ENCODE results near the gene ZSCAN5B. TPM values are rescaled to one million over a fixed set of nuclear protein-coding genes. Genes with fewer than 3 reads are reported as not detected.
"Not testable (repeated sequence)": the region's sequence is repeated elsewhere in the genome, so short reads cannot be mapped to it uniquely, and the experiment has no call there.

Gene ZSCAN5B
- total RNA-seq, 1 experiment from 2014 or later: not detected

DNA sequence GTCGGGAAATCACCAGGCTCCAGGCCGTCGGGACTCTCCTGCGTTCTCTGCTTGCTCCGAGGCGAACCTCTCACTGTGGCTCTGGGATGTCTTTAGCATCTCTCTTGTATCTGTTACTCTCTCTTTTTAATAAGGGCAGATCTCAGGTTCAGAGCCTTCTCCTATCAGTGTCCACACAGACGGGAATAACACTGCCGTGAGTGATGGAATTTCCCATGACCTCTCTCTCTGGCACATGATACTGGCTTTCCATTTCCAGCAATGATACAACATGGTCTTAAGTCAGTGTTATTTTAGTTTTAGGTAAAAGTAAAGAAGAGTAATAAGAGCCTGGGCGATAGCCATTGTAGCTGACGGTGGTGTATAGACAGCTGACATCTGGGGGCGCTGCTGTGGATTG, 47.2 kb downstream of the ZSCAN5B start (continued):
- TF ChIP-seq SMAD3 (CRISPR knock-in tag; IDR thresholded peaks at IDR 0.05; ENCODE audit: borderline replicate concordance): no peak

DNA sequence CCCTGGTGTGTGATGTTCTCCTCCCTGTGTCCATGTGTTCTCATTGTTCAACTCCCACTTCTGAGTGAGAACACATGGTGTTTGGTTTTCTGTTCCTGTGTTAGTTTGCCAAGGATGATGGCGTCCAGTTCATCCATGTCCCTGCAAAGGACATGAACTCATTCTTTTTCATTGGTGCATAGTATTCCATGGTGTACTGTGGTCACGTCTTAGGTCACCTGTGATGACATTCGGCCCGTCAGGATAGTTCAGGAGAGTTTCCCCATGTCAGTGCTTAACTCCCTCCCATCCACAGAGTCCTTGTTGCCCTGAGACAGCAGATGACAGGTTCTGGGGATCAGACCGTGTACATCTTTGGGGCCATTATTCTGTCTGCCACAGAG, 47.9 kb downstream of the ZSCAN5B start:
- TF ChIP-seq FOXJ3 (CRISPR knock-in tag; IDR thresholded peaks at IDR 0.05; ENCODE audit: borderline replicate concordance) (no peak), MXD4 (CRISPR knock-in tag; IDR thresholded peaks at IDR 0.05; ENCODE audit: borderline replicate concordance) (no peak), NFATC4 (CRISPR knock-in tag; IDR thresholded peaks at IDR 0.05) (no peak), NR2C2 (CRISPR knock-in tag; IDR thresholded peaks at IDR 0.05) (no peak), NR1H2 (CRISPR knock-in tag; IDR thresholded peaks at IDR 0.05) (no peak)
- TF ChIP-seq, protein P1, sequence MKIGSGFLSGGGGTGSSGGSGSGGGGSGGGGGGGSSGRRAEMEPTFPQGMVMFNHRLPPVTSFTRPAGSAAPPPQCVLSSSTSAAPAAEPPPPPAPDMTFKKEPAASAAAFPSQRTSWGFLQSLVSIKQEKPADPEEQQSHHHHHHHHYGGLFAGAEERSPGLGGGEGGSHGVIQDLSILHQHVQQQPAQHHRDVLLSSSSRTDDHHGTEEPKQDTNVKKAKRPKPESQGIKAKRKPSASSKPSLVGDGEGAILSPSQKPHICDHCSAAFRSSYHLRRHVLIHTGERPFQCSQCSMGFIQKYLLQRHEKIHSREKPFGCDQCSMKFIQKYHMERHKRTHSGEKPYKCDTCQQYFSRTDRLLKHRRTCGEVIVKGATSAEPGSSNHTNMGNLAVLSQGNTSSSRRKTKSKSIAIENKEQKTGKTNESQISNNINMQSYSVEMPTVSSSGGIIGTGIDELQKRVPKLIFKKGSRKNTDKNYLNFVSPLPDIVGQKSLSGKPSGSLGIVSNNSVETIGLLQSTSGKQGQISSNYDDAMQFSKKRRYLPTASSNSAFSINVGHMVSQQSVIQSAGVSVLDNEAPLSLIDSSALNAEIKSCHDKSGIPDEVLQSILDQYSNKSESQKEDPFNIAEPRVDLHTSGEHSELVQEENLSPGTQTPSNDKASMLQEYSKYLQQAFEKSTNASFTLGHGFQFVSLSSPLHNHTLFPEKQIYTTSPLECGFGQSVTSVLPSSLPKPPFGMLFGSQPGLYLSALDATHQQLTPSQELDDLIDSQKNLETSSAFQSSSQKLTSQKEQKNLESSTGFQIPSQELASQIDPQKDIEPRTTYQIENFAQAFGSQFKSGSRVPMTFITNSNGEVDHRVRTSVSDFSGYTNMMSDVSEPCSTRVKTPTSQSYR (CRISPR knock-in tag; IDR thresholded peaks at IDR 0.05): no peak
- TF ChIP-seq, protein P2, sequence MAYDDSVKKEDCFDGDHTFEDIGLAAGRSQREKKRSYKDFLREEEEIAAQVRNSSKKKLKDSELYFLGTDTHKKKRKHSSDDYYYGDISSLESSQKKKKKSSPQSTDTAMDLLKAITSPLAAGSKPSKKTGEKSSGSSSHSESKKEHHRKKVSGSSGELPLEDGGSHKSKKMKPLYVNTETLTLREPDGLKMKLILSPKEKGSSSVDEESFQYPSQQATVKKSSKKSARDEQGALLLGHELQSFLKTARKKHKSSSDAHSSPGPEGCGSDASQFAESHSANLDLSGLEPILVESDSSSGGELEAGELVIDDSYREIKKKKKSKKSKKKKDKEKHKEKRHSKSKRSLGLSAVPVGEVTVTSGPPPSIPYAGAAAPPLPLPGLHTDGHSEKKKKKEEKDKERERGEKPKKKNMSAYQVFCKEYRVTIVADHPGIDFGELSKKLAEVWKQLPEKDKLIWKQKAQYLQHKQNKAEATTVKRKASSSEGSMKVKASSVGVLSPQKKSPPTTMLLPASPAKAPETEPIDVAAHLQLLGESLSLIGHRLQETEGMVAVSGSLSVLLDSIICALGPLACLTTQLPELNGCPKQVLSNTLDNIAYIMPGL (CRISPR knock-in tag; IDR thresholded peaks at IDR 0.05): no peak
- TF ChIP-seq, protein P3, sequence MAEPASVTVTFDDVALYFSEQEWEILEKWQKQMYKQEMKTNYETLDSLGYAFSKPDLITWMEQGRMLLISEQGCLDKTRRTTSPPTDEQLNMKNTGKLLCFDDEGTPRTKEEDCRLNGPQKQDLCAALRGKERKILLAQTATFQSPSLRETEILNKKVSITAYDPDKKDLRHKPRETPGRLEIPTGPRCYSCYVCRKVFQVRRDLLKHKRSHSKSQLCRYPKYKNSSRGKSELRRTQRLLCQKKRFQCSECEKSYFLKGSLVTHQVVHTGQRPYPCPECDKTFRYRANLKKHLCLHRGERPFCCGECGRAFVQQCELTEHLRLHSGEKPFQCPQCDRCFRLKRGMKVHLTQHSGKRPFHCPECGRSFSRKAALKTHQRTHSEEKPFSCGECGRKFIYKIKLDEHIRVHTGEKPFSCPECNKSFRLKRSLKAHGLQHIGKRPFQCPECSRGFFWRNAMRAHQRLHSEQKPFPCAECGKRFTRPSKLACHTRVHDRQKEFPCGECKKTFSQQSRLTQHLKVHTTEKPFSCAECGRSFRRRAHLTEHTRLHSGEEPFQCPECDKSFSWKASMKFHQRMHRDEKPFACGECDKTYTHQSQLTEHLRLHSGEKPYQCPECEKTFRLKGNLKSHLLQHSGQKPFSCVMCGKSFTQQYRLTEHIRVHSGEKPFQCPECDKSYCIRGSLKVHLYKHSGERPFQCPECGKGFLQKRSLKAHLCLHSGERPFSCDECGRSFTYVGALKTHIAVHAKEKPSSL (CRISPR knock-in tag; conservative IDR thresholded peaks at IDR 0.05): no peak
- TF ChIP-seq, protein P4, sequence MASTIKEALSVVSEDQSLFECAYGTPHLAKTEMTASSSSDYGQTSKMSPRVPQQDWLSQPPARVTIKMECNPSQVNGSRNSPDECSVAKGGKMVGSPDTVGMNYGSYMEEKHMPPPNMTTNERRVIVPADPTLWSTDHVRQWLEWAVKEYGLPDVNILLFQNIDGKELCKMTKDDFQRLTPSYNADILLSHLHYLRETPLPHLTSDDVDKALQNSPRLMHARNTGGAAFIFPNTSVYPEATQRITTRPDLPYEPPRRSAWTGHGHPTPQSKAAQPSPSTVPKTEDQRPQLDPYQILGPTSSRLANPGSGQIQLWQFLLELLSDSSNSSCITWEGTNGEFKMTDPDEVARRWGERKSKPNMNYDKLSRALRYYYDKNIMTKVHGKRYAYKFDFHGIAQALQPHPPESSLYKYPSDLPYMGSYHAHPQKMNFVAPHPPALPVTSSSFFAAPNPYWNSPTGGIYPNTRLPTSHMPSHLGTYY (CRISPR knock-in tag; IDR thresholded peaks at IDR 0.05): no peak
- TF ChIP-seq, protein P5, sequence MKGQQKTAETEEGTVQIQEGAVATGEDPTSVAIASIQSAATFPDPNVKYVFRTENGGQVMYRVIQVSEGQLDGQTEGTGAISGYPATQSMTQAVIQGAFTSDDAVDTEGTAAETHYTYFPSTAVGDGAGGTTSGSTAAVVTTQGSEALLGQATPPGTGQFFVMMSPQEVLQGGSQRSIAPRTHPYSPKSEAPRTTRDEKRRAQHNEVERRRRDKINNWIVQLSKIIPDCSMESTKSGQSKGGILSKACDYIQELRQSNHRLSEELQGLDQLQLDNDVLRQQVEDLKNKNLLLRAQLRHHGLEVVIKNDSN (CRISPR knock-in tag; IDR thresholded peaks at IDR 0.05): no peak
- Mint-ChIP-seq H3K4me3 (no peak overlapping the region), H3K4me1 (peaks cover 20% of the 10 kb centered on the region), H3K27me3 (ENCODE audit: low read depth) (no peaks in the 10 kb centered on the region), H3K27ac (no peak overlapping the region), H3K36me3 (peaks cover 33% of the 10 kb centered on the region), H3K9me3 (peaks cover 7% of the 10 kb centered on the region)
- no peak for DNase-seq (ENCODE audit: low spot score)
- ATAC-seq: no peak
- ChIA-PET CTCF (no interaction called here), POLR2A (no interaction called here)

DNA sequence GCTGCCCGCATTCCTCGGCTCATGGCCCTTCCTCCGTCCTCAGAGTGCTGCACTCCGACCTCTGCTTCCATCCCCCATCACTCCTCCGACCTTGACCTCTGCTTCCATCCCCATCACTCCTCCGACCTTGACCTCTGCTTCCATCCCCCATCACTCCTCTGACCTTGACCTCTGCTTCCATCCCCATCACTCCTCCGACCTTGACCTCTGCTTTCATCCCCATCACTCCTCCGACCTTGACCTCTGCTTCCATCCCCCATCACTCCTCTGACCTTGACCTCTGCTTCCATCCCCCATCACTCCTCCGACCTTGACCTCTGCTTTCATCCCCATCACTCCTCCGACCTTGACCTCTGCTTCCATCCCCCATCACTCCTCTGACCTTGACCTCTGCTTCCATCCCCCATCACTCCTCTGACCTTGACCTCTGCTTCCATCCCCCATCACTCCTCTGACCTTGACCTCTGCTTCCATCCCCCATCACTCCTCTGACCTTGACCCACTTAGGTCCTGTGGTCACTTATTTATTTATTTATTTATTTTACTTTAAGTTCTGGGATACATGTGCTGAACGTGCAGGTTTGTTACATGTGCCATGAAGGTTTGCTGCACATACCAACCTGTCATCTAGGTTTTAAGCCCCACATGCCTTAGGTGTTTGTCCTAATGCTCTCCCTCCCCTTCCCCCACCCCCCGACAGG, 48.5 kb downstream of the ZSCAN5B start:
- peak; percentile 55; the same call in 1 of the 2 replicates for TF ChIP-seq ESRRA (CRISPR knock-in tag; IDR thresholded peaks at IDR 0.05; ENCODE audit: borderline replicate concordance)
- H3K4me3 Mint-ChIP-seq; CTCF ChIA-PET; H3K9me3 Mint-ChIP-seq; H3K27ac Mint-ChIP-seq; H3K27me3 Mint-ChIP-seq (ENCODE audit: low read depth); ATAC-seq; POLR2A ChIA-PET; DNase-seq (ENCODE audit: low spot score): not testable (repeated sequence)
- peaks cover 33% of the 10 kb centered on the region for H3K36me3 Mint-ChIP-seq
- H3K4me1 Mint-ChIP-seq: peaks cover 19% of the 10 kb centered on the region

Data from WTC11 (cell line).